GM21515 (cell line): ENCODE data around the gene UTP11.

Source experiments
- ATAC-seq: cut with Tn5 transposase; IDR thresholded peaks from one replicate; pipeline ENCODE4 v1.9.1; 2021; ENCODE audit not compliant: unreplicated experiment

The UTP11 gene

DNA sequence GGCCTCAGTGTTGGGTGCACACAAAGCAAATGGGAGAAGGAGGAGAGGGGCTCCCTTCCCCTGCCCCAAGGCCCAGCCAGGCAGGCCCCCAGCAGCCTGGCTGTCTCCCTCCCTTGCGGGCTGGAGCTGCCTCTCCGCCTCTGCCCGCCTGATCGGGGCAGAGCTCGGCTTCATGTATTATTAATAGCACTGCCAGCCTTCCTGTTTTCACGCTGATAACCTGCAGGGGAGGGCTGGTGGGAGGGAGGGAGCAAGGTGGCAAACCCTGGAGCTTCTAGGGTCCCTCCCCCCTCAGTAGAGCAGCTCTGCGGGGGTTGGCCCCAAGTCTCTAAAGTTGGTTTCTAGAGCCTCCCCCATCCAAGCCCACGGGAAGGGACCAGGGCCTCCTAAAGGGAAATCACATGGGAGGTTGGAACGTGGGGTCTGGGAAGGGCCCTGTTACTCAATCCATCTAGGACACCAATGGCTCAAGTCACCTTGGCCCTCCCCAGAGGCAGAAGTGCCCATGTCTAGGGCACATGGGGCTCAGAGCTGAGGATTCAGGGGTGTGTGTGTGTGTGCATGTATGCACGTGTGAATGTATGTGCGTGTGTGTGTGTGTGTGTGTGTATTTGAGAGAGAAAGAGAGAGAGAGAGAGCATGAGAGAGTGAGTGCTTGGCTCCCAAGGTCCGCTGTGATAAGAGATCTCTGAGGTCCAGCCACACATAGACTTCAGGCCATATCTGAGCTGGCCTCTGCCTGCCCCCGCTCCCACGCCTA, 55.9 kb downstream of the UTP11 start:
- no peak for ATAC-seq

DNA sequence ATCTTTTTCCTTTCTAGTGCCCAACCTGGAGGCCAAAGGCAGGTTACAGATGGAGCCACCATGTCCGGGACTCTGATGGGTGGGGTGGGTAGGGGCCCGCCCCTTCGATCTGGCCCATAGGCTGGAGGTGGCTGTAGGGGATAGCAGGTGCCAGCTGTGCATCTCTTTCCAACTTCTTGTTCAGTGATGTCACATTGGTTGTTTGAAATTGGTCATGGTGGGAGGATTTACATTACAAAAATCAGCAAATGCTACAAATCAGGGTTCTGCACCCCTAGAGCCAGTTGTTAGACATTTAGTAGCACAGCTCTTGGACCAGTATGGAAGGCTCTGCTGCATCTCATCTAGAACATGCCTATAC, 56.4 kb downstream of the UTP11 start:
- ATAC-seq, result no peak

DNA sequence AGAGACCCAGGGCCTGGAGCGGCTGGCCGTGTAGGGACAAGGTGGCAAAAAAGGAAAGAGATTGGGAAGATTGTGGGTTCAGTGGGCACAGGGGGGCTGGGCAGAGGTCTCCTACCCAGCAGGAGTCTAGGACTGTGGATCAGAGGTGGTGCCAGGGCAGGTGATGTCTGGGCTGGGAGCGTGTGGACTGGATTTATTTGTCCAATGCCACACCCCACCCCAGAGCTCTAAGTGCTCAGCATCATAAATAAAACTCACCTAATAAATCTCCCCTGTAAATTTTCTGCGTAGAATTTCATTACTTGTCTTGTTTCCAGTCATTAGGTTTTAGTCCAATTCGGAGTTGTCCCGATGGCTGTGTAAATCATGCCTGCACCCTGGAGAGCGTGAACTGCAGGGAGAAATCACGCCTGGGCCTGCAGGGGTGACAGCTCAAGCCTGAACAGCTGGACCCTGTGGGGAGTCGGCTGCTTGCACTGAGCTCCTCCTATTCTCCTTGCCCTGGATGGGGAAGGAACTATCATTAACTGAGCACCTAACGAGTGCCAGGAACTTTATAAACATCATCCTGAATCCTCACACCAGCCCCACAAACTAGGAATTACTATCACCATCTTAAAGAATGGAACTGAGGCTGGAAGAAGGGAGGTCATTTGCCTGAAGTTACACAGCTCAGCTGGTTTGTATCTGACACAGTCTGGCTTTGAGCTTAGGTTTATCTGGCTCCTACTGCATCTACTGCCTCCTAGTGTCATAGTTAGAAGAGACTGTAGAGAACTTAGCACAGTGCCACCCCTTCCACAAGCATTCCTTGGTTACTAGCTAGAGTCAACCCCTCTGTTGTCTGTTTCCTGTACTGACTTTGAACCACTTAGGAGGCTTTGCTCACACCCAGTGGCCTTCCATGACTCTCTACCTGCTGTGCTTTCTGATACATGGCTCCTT, 59.0 kb downstream of the UTP11 start:
- ATAC-seq, result no peak

DNA sequence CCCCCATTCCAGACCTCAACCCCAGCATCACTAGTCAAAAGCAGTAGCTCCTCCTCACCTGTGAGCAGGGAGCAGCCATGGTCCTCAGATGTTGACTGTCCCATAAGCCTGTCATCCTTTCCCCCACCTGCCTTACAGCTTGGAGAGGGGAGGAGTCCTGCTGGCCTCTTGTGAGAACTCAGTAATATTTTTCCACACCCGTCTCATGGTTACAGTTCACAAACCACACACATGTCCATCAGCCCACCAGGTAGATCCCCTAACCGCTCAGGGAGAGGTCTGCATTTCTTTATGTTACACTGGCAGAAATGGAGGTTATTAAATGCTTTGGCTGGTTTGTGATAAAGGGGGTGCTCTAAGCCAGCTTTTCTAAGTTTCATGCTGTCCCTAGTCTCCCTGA, 60.3 kb downstream of the UTP11 start:
- ATAC-seq, result no peak

DNA sequence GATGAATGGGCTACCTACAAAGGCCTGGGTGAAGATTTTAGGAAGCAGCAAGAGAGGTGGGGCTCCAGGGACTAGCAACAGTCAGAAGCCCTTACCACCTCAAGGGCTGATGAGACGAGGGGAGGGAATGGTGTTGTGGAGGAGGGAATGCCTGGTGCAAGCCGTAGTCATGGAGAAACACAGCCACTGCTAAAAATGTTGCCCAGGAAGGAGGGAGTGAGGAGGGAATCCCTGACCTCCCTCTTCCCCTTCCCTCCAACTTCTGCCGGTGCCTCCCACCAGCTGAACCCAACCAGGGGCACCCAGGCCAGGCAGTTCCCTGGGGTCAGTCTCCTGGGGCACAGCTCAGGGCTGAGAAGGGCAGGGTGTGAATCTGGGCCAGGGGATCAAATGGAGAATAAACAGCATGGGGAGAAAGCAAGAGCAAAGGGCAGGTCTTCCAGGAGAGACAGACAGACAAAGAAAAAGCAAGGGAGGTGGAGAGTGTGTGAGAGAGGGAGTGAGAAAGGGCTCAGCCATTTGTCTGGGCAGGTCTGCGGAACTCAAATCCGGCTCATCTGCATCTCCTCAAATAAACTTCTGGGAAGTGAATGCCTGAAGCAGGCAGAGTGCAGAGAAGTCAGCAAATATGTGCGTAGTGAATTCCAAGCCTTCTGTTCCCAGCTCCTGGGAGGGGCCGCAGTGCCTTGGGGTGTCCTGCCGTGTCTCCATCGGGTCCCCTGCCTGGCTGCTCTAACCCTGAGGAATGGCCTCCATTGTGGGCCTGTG, 61.2 kb downstream of the UTP11 start:
- no peak for ATAC-seq

DNA sequence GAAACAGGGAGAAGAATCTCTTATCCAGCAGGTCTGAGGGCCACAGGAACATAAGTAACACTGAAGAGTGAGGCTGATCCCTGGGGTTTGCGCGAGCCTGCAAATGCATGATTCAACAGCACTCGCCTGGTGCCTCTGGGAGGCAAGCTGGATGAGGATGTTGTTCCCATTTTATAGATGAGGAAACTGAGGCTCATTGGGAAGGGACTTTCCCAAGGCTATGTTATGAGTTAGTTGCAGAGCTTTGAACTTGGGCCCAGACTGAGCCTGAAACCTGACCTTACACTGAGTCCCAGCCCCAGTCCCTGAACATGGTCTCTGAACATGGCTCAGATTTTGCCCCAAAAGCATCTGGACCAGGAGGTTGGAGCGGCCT, 61.8 kb downstream of the UTP11 start:
- no peak for ATAC-seq
